SK-N-SH (cell line): ENCODE data around the gene STIM1.

ENCODE experiments used
- ELF1 ChIP-seq: IDR thresholded peaks from 2 replicates; pipeline ENCODE4 v1.4.0; 2012
- EP300 ChIP-seq, 2 experiments: IDR thresholded peaks; 2 replicates each; pipeline versions ENCODE4 v1.4.0 to v1.6.1; 2012; ENCODE audit warnings: borderline replicate concordance in 1 of 2, low read depth in 1 of 2, low read length in 1 of 2
- FOXJ3 ChIP-seq: sonication (generic); formaldehyde crosslinking; IDR thresholded peaks from 2 replicates; pipeline ENCODE4 v1.5.1; 2020; ENCODE audit warnings: mild to moderate bottlenecking, missing genetic modification reagents
- FOXM1 ChIP-seq: IDR thresholded peaks from 2 replicates; pipeline ENCODE4 v1.4.0; 2012; ENCODE audit warnings: low read depth, mild to moderate bottlenecking
- MXI1 ChIP-seq: IDR thresholded peaks from 2 replicates; pipeline ENCODE4 v1.6.1; 2012; ENCODE audit warnings: mild to moderate bottlenecking, low read depth, low read length, improper control_type of control experiment
- NRF1 ChIP-seq: IDR thresholded peaks from 2 replicates; pipeline ENCODE4 v1.6.1; 2012; ENCODE audit warnings: low read depth, mild to moderate bottlenecking, low read length
- POLR2AphosphoS5 ChIP-seq: IDR thresholded peaks from 2 replicates; pipeline ENCODE4 v1.6.1; 2012; ENCODE audit warnings: low read depth, low read length
- RCOR1 ChIP-seq: fragments of 150-350 bp; IDR thresholded peaks from 2 replicates; pipeline ENCODE4 v1.6.1; 2017; ENCODE audit warnings: antibody characterized with exemption, low read length
- REST ChIP-seq: IDR thresholded peaks from 2 replicates; pipeline ENCODE4 v1.6.1; 2012; ENCODE audit warnings: mild to moderate bottlenecking, low read depth, low read length, moderate library complexity
- SIN3A ChIP-seq: IDR thresholded peaks from 2 replicates; pipeline ENCODE4 v1.6.1; 2012; ENCODE audit warnings: low read depth, mild to moderate bottlenecking, low read length, moderate library complexity, borderline replicate concordance
- USF2 ChIP-seq: fragments of 150-350 bp; IDR thresholded peaks from 2 replicates; pipeline ENCODE4 v1.6.1; 2017; ENCODE audit warnings: antibody characterized with exemption, low read length, low read depth, borderline replicate concordance
- TF ChIP-seq, protein P1 (sequence below): fragments of 200-600 bp; sonication (generic); IDR thresholded peaks from 2 replicates; pipeline ENCODE4 v1.6.1; 2017; ENCODE audit warnings: antibody characterized with exemption, mild to moderate bottlenecking, moderate library complexity
- TF ChIP-seq, protein P2 (sequence below): IDR thresholded peaks from 2 replicates; pipeline ENCODE4; 2012

GRCh38 chr11:3865388-3866193 lies 10.1 kb downstream of the STIM1 start:
- TF ChIP-seq FOXM1 = no peak
- TF ChIP-seq, protein P1, sequence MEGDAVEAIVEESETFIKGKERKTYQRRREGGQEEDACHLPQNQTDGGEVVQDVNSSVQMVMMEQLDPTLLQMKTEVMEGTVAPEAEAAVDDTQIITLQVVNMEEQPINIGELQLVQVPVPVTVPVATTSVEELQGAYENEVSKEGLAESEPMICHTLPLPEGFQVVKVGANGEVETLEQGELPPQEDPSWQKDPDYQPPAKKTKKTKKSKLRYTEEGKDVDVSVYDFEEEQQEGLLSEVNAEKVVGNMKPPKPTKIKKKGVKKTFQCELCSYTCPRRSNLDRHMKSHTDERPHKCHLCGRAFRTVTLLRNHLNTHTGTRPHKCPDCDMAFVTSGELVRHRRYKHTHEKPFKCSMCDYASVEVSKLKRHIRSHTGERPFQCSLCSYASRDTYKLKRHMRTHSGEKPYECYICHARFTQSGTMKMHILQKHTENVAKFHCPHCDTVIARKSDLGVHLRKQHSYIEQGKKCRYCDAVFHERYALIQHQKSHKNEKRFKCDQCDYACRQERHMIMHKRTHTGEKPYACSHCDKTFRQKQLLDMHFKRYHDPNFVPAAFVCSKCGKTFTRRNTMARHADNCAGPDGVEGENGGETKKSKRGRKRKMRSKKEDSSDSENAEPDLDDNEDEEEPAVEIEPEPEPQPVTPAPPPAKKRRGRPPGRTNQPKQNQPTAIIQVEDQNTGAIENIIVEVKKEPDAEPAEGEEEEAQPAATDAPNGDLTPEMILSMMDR = no peak
- no peak for TF ChIP-seq RCOR1
- no peak for TF ChIP-seq EP300 (IDR thresholded peaks at IDR 0.05; ENCODE audit: borderline replicate concordance in 1 of 2, low read depth in 1 of 2, low read length in 1 of 2)
- TF ChIP-seq ELF1 = no peak
- TF ChIP-seq, protein P2, sequence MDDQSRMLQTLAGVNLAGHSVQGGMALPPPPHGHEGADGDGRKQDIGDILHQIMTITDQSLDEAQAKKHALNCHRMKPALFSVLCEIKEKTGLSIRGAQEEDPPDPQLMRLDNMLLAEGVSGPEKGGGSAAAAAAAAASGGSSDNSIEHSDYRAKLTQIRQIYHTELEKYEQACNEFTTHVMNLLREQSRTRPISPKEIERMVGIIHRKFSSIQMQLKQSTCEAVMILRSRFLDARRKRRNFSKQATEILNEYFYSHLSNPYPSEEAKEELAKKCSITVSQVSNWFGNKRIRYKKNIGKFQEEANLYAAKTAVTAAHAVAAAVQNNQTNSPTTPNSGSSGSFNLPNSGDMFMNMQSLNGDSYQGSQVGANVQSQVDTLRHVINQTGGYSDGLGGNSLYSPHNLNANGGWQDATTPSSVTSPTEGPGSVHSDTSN = no peak
- no peak for TF ChIP-seq REST
- TF ChIP-seq SIN3A = no peak
- no peak for TF ChIP-seq POLR2AphosphoS5
- TF ChIP-seq MXI1 = no peak
- TF ChIP-seq FOXJ3 = no peak
- TF ChIP-seq NRF1 = no peak
- TF ChIP-seq USF2 = no peak
